ENCODE results near the gene NEU4.

Gene NEU4

GRCh38 chr2:241852116-241852980 lies 43.4 kb downstream of the NEU4 start:
- DNase-seq (ENCODE audit: low read depth in 2 of 2) = no peak

- no peak for DNase-seq (ENCODE audit: low read depth in 2 of 2)
Observed at GRCh38 chr2:241852981-241853631, 44.1 kb downstream of the NEU4 start.

- DNase-seq (ENCODE audit: low read depth in 2 of 2) = no peak
Observed at GRCh38 chr2:241853651-241854341, 44.8 kb downstream of the NEU4 start.

- no peak for DNase-seq (ENCODE audit: low read depth in 2 of 2)
Observed at GRCh38 chr2:241854342-241855244, 45.6 kb downstream of the NEU4 start.

- no peak for DNase-seq (ENCODE audit: low read depth in 2 of 2)
Observed at GRCh38 chr2:241855245-241855887, 46.4 kb downstream of the NEU4 start.

GRCh38 chr2:241855888-241856422 lies 47.0 kb downstream of the NEU4 start:
- no peak for DNase-seq (ENCODE audit: low read depth in 2 of 2)

GRCh38 chr2:241857041-241857541 lies 48.1 kb downstream of the NEU4 start:
- DNase-seq (ENCODE audit: low read depth in 2 of 2) = no peak

GRCh38 chr2:241857572-241858121 lies 48.7 kb downstream of the NEU4 start:
- no peak for DNase-seq (ENCODE audit: low read depth in 2 of 2)

GRCh38 chr2:241858206-241859016 lies 49.4 kb downstream of the NEU4 start, which contains the start of gene PDCD1:
PDCD1 (minus strand) TSS chr2:241858894; CDS start chr2:241858838, 56 bp downstream.
- DNase-seq (ENCODE audit: low read depth in 2 of 2) = peak in 1 of 2 donors; percentile 28

- no peak for DNase-seq (ENCODE audit: low read depth in 2 of 2)
Observed at GRCh38 chr2:241859017-241859435, 50.0 kb downstream of the NEU4 start.

- peak in 1 of 2 donors; percentile 30 for DNase-seq (ENCODE audit: low read depth in 2 of 2)
Observed at GRCh38 chr2:241859436-241860183, 50.6 kb downstream of the NEU4 start.

- no peak for DNase-seq (ENCODE audit: low read depth in 2 of 2)
Observed at GRCh38 chr2:241860184-241861078, 51.4 kb downstream of the NEU4 start.

- no peak for DNase-seq (ENCODE audit: low read depth in 2 of 2)
Observed at GRCh38 chr2:241861264-241861663, 52.3 kb downstream of the NEU4 start.

GRCh38 chr2:241862093-241862492 lies 53.1 kb downstream of the NEU4 start:
- no peak for DNase-seq (ENCODE audit: low read depth in 2 of 2)

GRCh38 chr2:241862775-241863535 lies 54.0 kb downstream of the NEU4 start:
- no peak for DNase-seq (ENCODE audit: low read depth in 2 of 2)

GRCh38 chr2:241863536-241863954 lies 54.6 kb downstream of the NEU4 start:
- DNase-seq (ENCODE audit: low read depth in 2 of 2) = no peak

Measured in stimulated activated CD8-positive, alpha-beta memory T cell treated with anti-CD3 and anti-CD28 coated beads, Interleukin-7, amount 100 ng/mL, for 1 hour (primary cell).